SJCRH30 (cell line): Measurements from ENCODE around the gene EVA1C. TPM values are rescaled to one million over a fixed set of nuclear protein-coding genes. Genes with fewer than 3 reads are reported as not detected.
"Not testable (repeated sequence)": the region's sequence is repeated elsewhere in the genome, so short reads cannot be mapped to it uniquely, and the experiment has no call there.

ENCODE experiments used
- DNase-seq, 2 experiments: peaks; one replicate each; pipeline ENCODE4 v3.0.0-alpha.2; 2015 to 2020
- H3K27ac ChIP-seq: fragments of 250-450 bp; sonication (Bioruptor Pico); 2 replicates; pipeline ENCODE4 v1.5.1; 2020; ENCODE audit warnings: mild to moderate bottlenecking, moderate library complexity
- H3K27me3 ChIP-seq: fragments of 250-450 bp; sonication (Bioruptor Pico); 2 replicates; pipeline ENCODE4 v1.5.1; 2020; ENCODE audit warnings: mild to moderate bottlenecking, moderate library complexity
- H3K36me3 ChIP-seq: fragments of 250-450 bp; sonication (Bioruptor Pico); 2 replicates; pipeline ENCODE4 v1.5.1; 2020; ENCODE audit warnings: mild to moderate bottlenecking, moderate library complexity
- H3K4me1 ChIP-seq: fragments of 250-450 bp; sonication (Bioruptor Pico); 2 replicates; pipeline ENCODE4 v1.5.1; 2020; ENCODE audit warnings: mild to moderate bottlenecking, moderate library complexity
- H3K4me3 ChIP-seq: fragments of 250-450 bp; sonication (Bioruptor Pico); 2 replicates; pipeline ENCODE4 v1.5.1; 2020; ENCODE audit warnings: mild to moderate bottlenecking, moderate library complexity
- H3K9me3 ChIP-seq: fragments of 250-450 bp; sonication (Bioruptor Pico); replicated peaks from 2 replicates; pipeline ENCODE4 v1.5.1; 2020; ENCODE audit warnings: mild to moderate bottlenecking, moderate library complexity
- total RNA-seq: library from RNA; depleted of rRNA; stranded (reverse); fragments of >200 nt; shearing (Covaris generic); gene quantifications from 2 replicates; pipeline ENCODE4 v1.2.3, GENCODE V29; 2014

The EVA1C gene
- total RNA-seq, 1 experiment from 2014 or later: 0.10 TPM

DNA sequence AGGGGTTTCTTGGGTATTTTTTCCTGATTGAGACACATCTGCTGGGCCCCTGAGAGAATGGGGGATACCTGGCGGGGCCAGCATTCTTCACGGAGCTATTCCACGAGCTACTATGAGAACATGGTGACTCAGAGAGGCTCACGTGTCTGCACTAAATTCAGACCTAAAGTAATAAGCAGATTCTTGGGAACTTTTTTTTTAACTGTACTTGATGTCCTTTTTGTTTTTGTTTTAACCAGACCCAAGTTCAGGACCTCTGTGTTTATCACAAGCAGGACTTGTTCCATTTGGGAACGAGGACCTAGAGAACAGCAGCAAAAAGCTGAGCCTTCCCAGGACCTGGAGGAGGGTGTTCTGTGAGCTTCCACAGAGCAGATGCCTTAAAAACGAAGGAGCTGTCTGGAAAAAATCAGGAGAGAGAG lies 44.0 kb downstream of the EVA1C start:
- no peak for DNase-seq
- H3K4me3 ChIP-seq: no peak overlapping the region
- no peaks in the 10 kb centered on the region for H3K36me3 ChIP-seq
- no peaks in the 10 kb centered on the region for H3K9me3 ChIP-seq
- H3K27ac ChIP-seq: no peak overlapping the region
- peaks cover 10% of the 10 kb centered on the region for H3K27me3 ChIP-seq
- no peaks in the 10 kb centered on the region for H3K4me1 ChIP-seq

DNA sequence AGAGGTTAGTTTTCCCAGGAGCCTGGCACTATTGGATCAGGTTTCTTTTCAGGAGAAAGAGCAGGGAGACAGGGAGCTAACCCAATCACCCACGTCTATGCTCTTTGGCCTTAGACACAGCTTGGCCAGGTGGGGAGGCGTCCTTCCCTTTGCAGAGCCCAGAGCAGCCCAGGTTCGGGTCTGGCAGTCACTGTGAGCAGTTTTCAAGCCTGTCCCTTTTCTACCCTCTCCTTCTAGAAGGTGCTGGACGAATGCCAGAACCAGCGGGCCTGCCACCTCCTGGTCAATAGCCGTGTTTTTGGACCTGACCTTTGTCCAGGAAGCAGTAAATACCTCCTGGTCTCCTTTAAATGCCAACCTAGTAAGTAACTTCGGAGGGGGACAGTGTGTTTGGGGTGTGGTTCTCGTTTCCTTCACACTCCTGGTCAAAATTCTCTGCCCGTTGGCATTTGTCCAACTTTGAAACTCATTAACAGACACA lies 44.9 kb downstream of the EVA1C start:
- peak in 1 of 2 experiments; percentile 34 for DNase-seq
- Histone ChIP-seq H3K4me3 (no peak overlapping the region), H3K4me1 (no peaks in the 10 kb centered on the region), H3K9me3 (no peaks in the 10 kb centered on the region), H3K27me3 (peaks cover 10% of the 10 kb centered on the region), H3K27ac (no peak overlapping the region), H3K36me3 (no peaks in the 10 kb centered on the region)

DNA sequence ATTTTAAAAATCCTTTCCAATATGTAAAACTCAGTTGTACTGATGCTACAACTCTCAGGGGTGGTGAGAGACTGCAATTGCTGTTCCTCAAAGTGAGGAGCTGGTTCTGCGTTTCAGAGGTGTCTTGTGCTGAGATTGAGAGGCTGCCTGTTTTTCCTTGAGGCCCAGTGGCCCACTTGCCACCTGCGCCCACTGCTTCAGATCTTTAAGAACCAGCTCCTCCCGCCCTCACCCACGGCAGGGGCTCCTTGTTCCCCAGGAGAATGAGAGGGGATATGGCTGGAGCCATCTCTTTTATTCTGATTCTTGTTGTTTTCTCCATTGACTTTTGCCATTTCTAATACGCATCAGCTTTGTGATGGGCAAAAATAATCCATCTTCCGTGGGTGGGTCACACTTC lies 45.5 kb downstream of the EVA1C start:
- Histone ChIP-seq H3K27ac (no peak overlapping the region), H3K4me1 (no peaks in the 10 kb centered on the region)
- no peak for DNase-seq

DNA sequence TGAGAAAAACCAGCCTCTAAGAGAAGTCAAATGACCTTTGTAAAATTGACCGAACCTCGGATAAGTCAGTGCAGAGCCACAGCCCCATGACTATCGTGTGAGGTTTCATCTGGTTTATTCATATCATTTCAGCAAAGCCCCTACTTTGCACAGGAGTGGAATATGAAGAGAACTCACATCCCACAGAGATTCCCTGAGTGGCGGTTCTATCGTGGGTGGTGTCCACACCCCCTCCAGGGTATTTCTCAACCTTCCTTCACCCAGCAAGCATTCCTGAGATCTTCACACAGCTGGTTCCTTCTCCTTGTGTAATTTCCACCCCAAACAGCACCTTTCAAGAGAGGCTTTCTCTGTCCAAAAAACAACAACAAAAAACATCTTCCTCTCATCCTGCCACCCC lies 47.5 kb downstream of the EVA1C start:
- H3K27ac ChIP-seq: no peak overlapping the region
- H3K27me3 ChIP-seq: peaks cover 10% of the 10 kb centered on the region
- H3K36me3 ChIP-seq: no peaks in the 10 kb centered on the region
- no peaks in the 10 kb centered on the region for H3K9me3 ChIP-seq
- H3K4me1 ChIP-seq: no peaks in the 10 kb centered on the region
- H3K4me3 ChIP-seq: no peak overlapping the region
- no peak for DNase-seq

More for the DNA sequence above, 45.5 kb downstream of the EVA1C start:
- peaks cover 10% of the 10 kb centered on the region for H3K27me3 ChIP-seq
- H3K36me3 ChIP-seq: no peaks in the 10 kb centered on the region
- H3K4me3 ChIP-seq: no peak overlapping the region
- H3K9me3 ChIP-seq: no peaks in the 10 kb centered on the region

DNA sequence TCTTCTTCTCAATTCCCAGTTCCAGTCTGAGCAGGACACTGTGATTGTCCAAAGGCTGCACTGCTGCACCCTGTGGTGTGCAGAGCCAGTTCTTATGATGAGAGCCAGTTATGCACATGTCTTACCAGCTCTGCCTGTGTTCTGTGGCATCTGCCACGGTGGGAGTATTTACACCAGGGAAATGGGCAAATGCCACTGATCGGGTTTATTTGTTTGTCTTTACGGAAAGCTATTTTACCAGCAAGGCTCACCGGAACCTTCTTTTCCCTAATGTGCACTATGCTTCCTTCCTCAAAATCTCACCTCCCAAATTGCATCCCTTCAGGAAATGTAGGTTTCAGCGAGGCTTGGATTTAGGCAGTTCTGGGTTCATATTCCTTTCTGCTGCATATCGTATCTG lies 49.0 kb downstream of the EVA1C start:
- no peak for DNase-seq
- H3K27me3 ChIP-seq: peaks cover 9% of the 10 kb centered on the region
- no peak overlapping the region for H3K27ac ChIP-seq
- H3K36me3 ChIP-seq: no peaks in the 10 kb centered on the region
- no peaks in the 10 kb centered on the region for H3K9me3 ChIP-seq
- no peak overlapping the region for H3K4me3 ChIP-seq
- H3K4me1 ChIP-seq: no peaks in the 10 kb centered on the region

DNA sequence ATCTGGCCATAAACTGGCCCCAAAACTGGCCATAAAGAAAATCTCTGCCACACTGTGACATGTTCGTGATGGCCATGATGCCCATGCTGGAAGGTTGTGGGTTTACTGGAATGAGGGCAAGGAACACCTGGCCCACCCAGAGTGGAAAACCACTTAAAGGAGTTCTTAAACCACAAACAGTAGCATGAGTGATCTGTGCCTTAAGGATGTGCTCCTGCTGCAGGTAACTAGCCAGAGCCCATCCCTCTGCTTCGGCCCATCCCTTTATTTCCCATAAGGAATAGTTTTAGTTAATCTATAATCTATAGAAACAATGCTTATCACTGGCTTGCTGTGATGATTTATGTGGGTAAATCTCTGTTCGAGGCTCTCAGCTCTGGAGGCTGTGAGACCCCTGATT lies 50.1 kb downstream of the EVA1C start:
- H3K4me3 ChIP-seq, H3K27ac ChIP-seq, DNase-seq, H3K9me3 ChIP-seq, H3K4me1 ChIP-seq, H3K27me3 ChIP-seq, H3K36me3 ChIP-seq: not testable (repeated sequence)

DNA sequence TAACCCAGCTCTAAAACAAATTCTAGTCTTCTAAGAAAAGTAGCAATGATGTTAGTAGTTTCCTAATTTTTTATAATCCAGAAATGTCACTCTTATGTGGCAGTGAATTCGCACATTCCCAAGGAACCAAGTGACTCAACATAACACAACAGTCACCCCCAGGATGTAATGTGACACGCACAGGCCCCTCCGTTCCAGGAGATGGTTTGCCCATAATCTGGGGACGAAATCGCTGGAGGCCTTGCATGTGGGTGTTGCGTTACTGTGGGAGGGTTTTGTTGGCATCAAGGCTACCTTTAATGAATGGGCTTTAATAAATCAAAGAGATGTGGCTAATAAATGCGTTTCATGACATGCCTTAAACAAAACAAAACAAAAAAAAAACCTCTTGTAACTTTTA lies 50.9 kb downstream of the EVA1C start:
- H3K27ac ChIP-seq: no peak overlapping the region
- H3K9me3 ChIP-seq: no peaks in the 10 kb centered on the region
- H3K4me1 ChIP-seq: no peaks in the 10 kb centered on the region
- DNase-seq: peak in 1 of 2 experiments; percentile 24
- no peak overlapping the region for H3K4me3 ChIP-seq
- no peaks in the 10 kb centered on the region for H3K27me3 ChIP-seq
- no peaks in the 10 kb centered on the region for H3K36me3 ChIP-seq

DNA sequence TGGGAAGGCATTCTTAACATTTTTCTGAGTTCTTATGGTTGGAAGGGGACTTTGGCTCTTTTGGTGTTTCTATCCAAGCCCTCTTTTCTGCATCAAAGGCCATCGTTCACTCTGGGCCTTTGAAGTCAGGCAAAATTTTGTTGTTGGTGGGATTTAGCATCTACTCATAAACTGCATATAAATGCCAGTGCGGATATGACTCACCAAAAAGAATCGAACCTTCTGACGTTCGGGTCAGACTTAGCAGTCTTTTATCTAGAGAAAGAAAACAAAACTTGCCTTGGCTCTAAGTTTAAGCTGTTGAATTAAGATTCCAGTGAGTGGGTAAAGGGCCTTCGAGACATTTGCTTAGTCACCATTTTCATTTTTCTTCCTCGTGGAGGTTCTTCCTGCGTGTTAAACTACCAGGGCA lies 51.4 kb downstream of the EVA1C start:
- Histone ChIP-seq H3K36me3 (no peaks in the 10 kb centered on the region), H3K9me3 (no peaks in the 10 kb centered on the region), H3K4me3 (no peak overlapping the region), H3K27me3 (no peaks in the 10 kb centered on the region), H3K27ac (no peak overlapping the region), H3K4me1 (no peaks in the 10 kb centered on the region)
- DNase-seq: no peak

DNA sequence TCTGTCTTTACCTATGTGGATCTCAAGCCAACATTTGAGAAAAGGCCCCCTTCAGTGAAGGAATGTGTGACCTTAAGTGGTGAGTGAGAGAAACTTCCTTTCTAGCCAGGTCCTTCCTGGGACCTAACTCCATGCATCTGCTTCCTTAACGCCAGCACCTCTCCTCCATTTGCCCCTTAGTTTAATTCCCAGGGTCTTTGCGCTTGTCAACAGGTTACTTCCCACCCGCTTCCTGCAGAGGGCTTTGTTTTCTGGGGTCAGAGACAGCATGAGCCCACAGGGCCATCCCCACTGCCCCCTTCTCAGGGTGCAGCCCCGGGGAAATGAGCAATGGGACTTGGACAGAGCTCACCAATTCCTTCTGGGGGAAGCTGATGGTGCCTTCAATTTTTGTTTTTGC lies 54.8 kb downstream of the EVA1C start:
- no peaks in the 10 kb centered on the region for H3K4me1 ChIP-seq
- no peak overlapping the region for H3K27ac ChIP-seq
- no peak overlapping the region for H3K4me3 ChIP-seq
- no peaks in the 10 kb centered on the region for H3K36me3 ChIP-seq
- H3K9me3 ChIP-seq: no peaks in the 10 kb centered on the region
- no peak for DNase-seq
- no peaks in the 10 kb centered on the region for H3K27me3 ChIP-seq

DNA sequence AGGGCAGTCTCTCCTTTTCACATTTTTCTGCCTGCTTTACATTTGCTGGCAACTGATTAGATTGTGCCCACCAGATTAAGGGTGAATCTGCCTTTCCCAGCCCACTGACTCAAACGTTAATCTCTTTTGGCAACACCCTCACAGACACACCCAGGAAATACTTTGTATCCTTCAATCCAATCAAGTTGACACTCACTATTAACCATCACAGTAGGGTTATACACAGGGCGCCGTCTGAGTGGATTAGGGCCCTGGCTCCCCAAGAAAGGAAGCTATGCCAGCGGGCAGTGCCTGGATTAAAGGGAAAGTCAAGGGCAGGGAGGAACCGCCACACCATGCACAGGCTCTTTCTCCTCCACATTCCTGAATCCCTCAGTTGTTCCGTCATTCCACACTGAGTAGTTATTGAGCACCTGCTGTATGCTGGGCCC lies 56.2 kb downstream of the EVA1C start:
- Histone ChIP-seq H3K9me3 (no peaks in the 10 kb centered on the region), H3K4me1 (no peaks in the 10 kb centered on the region), H3K36me3 (no peaks in the 10 kb centered on the region), H3K27me3 (no peaks in the 10 kb centered on the region), H3K27ac (no peak overlapping the region), H3K4me3 (no peak overlapping the region)
- no peak for DNase-seq

DNA sequence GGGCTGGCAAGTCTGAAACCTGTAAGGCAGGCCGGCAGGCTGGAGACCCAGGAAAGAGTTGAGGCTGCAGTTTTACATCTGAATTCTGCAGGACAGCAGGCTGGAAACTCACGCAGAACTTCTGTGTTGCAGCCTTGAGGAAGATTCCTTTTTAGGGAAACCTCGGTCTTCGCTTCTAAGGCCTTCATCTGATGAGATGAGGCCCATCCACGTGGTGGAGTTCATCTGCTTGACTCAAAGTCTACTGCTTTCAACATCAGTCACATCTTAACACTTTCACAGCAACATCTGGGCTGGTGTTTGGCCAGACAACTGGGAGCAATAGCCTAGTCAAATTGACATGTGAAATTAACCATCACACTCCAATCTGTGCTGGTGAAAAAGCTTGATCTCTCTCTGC lies 57.1 kb downstream of the EVA1C start:
- Histone ChIP-seq H3K4me3 (no peak overlapping the region), H3K27ac (no peak overlapping the region), H3K9me3 (no peaks in the 10 kb centered on the region), H3K27me3 (no peaks in the 10 kb centered on the region), H3K4me1 (no peaks in the 10 kb centered on the region), H3K36me3 (no peaks in the 10 kb centered on the region)
- DNase-seq: no peak

DNA sequence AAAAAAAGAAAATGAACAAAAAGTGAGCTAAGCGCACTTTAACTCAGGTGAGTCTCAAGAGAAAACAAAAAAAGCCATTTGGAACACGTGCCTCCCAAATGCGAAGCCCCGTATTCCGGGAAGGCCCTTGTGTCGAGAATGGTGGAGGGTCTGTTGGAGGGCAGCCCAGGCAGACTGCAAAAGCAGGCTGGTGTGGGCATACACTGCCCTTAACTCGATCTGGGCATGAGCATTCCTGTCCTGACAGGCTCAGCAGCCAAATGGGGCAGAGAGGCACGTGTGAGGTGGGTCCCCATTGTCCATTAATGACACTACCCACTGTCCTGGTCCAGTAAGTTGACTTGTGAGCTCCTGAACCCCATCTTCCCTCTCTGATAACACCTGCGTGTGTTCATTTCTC lies 57.7 kb downstream of the EVA1C start:
- Histone ChIP-seq H3K9me3 (no peaks in the 10 kb centered on the region), H3K27me3 (no peaks in the 10 kb centered on the region), H3K4me1 (no peaks in the 10 kb centered on the region), H3K4me3 (no peak overlapping the region), H3K27ac (no peak overlapping the region), H3K36me3 (no peaks in the 10 kb centered on the region)
- no peak for DNase-seq

DNA sequence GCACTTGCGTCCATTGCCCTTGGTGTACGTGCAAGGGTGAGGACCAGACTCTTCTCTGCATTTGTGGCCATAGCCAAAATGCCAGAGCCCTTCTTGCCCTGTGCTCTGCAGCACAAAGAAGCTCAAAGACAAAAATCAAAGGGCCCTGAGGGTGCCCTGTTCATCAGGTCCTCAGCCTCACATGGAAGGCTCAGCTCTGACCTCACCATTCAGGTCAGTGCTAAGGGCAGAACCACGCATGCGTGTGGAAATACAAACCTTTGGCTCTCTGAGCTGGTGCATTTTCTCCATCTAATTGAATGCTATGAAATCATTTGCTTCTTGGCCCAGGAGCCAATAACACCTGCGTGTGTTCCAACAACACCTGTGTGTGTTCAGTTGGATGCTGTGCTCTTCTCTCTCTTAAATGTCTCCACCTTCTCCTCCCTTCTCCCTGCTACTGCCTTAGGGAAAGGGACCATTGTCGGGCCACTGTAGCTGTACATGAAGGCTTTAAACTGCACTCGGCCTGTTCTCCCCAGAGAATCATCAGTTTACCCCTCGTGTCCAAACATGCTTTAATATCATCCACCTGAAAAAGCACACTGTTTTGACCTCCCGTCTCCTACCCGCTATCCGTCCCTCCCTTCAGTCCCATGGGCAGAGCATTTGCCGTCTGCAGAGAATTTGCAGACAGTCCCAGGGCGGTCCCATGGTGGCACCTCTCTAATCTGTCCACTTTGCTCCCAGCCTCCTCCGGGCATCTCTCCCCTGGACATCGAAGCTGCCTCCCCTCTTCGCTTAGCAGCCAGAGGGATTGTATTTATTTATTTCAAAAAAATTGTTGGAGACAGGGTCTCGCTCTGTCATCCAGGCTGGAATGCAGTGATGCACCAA lies 60.6 kb downstream of the EVA1C start:
- H3K36me3 ChIP-seq: no peaks in the 10 kb centered on the region
- H3K27ac ChIP-seq: no peak overlapping the region
- DNase-seq: no peak
- H3K4me1 ChIP-seq: no peaks in the 10 kb centered on the region
- no peaks in the 10 kb centered on the region for H3K9me3 ChIP-seq
- H3K27me3 ChIP-seq: no peaks in the 10 kb centered on the region
- no peak overlapping the region for H3K4me3 ChIP-seq

DNA sequence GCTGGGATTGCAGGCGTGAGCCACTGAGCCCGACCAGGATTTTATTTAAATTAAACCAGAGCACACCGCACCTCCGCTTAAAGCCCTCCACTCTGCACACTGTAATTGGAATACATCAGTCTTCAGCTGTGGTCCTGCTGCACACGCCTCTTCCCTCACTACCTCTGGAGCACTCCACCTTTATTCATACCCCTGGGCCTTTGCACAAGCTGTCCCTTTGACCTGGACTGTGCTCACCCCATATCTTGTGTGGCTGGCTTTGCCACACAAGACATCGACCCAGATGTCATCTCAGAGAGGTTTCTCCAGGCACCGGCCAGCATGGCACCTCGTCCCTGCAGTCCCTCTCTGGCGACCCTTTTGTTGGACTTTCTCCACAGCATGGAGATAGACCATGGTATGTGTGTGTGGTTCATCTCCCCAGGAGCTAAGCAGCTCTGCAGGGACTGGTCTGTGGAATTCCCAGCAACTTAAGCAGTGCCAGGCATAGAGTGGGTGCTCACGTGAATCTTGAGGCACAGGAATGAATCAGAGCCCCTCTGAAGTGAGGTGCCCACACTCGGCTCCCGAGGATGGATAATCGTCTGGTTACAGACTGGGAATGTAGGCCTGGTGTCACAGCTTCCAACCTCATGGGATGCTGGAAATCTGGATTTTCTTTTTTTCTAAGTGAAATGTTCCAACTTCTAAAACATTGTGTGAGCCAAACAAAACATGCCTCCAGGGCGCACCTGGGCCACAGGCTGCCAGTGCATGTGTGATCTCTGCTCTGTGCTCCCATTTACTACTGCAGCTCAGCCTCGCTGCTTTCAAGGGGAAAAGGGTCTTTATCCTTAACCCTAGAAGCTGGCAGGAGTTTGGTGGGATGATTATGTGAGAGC lies 61.9 kb downstream of the EVA1C start:
- H3K27ac ChIP-seq: no peak overlapping the region
- no peaks in the 10 kb centered on the region for H3K36me3 ChIP-seq
- no peaks in the 10 kb centered on the region for H3K4me1 ChIP-seq
- H3K9me3 ChIP-seq: no peaks in the 10 kb centered on the region
- DNase-seq: no peak
- no peak overlapping the region for H3K4me3 ChIP-seq
- H3K27me3 ChIP-seq: no peaks in the 10 kb centered on the region

DNA sequence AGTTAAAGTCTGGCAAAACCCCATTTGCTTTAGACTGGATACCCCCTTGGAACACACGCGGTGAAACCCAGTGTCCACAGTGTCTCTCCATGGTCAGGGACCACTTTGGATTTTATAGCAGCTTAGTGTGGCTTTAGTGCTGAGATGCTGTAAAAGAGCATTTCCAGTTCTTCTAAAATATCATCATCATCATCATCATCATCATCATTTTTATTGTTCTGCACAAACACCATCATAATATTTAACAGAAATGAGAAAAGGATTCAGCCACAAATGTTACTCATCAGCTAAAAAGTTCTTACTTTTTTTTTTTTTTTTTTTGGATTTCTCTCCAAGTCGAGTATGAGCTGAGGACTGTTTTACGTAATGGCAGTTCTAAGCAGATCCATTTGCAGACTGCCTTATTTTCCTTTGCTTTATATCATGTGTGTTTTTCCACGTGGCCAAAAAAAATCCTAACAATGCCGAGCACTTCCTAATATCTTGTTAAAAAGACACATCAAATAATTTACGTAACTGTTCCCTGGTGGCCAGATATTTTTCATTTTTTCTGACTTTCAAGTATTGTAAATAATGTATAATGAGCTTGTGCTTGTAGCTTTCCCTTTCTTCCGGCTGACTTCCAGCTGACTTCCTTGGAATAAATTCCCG lies 62.8 kb downstream of the EVA1C start:
- Histone ChIP-seq H3K27ac (no peak overlapping the region), H3K4me1 (no peaks in the 10 kb centered on the region), H3K9me3 (no peaks in the 10 kb centered on the region), H3K27me3 (no peaks in the 10 kb centered on the region), H3K4me3 (no peak overlapping the region), H3K36me3 (no peaks in the 10 kb centered on the region)
- DNase-seq: no peak
